NCI-H460 (cell line): ENCODE data around the gene KAT7. TPM values are rescaled to one million over a fixed set of nuclear protein-coding genes. Genes with fewer than 3 reads are reported as not detected.

Source experiments
- DNase-seq: peaks from one replicate; pipeline ENCODE4 v3.0.0-alpha.2; 2016; ENCODE audit warnings: low read depth; ENCODE audit errors: extremely low read depth
- total RNA-seq: library from RNA; depleted of rRNA; stranded (reverse); fragments of >200 nt; shearing (Covaris generic); gene quantifications from 2 replicates; pipeline ENCODE4 v1.2.3, GENCODE V29; 2014

Gene KAT7
- total RNA-seq, 1 experiment from 2014 or later: 36.5 TPM

DNA sequence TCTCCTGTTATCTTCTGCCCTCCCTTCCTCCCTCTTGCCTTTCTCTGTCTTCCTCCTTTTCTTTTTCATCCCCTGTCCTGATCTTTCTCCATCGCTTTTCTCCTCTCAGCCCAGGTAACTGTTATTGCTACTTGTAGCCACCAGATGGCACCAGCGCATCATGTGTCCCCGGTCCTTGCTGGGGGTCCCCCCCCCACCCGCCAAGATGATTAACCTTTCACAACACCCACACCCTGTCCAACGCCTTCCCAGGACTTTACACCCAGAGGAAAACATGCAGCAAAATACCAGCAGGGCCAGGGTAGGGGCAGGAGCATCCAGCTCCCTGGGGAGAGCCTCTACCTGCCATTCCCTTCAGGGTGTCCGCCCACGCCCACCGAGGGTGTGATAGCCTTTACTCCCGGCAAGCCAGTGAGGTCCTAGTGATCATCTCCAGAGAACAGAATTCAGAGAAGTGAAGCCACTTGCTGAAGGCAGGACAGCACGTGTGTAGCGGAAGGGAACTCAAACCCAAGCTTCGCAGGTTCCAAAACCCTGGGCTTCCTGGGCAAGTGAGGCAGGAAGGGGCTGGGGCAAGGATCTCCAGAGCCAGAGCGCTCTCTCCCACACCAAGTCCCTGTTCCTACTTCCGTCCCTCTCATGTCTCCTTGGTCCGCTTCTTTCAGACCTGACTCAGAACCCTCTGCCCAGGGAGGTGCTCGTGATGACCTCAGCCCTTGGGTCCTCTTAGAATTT is 72.8 kb downstream of the KAT7 start:
- peak; percentile 46 for DNase-seq

- DNase-seq: no peak
Observed at GRCh38 chr17:49862781-49863331, 74.4 kb downstream of the KAT7 start.

- no peak for DNase-seq
Observed at GRCh38 chr17:49866019-49866380, 77.5 kb downstream of the KAT7 start.

DNA sequence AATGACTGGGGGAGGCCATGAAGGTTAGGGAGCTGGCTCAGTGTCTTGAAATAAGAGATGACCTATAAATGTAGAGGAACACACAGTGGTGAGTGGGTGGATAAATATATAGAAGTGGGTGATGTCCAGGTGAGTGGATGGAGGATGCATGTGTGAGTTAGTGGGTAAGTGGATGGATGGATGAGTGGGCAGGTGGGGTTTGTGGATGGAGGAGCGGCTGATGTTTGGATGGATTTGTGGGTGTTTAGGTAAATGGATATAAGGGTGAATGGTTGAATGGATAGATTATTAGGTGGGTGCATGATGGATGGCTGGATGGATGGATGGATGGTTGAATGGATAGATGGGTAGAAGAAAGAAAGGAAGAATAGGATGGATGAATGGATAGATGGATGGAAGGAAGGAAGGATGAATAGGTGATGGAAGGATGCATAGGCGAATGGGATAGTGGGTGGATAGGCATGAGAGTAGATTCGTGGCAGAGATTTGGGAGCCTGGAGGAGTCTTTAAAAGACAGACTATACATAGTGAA is 78.5 kb downstream of the KAT7 start:
- DNase-seq: no peak

DNA sequence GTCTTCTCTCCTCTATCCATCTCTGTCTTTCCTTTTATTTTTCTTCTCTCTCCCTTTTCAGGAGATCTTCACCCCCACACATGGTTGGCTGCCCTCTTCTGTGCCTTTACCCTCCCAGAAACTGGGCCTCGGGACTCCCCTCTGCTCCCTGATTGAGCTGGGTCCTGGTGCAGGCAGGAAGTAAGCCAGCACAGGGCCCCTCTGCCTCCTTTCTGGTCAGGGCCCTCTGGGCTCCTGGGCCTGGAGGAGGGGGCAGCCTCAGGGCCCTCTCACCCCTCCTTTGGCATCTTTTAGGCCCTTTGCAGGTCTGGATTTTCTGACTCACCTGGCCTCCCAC is 80.5 kb downstream of the KAT7 start:
- no peak for DNase-seq

GRCh38 chr17:49870298-49870697 is 81.8 kb downstream of the KAT7 start:
- DNase-seq: no peak

GRCh38 chr17:49871211-49871610 is 82.7 kb downstream of the KAT7 start:
- no peak for DNase-seq

GRCh38 chr17:49872754-49873377 is 84.4 kb downstream of the KAT7 start:
- DNase-seq: no peak

DNA sequence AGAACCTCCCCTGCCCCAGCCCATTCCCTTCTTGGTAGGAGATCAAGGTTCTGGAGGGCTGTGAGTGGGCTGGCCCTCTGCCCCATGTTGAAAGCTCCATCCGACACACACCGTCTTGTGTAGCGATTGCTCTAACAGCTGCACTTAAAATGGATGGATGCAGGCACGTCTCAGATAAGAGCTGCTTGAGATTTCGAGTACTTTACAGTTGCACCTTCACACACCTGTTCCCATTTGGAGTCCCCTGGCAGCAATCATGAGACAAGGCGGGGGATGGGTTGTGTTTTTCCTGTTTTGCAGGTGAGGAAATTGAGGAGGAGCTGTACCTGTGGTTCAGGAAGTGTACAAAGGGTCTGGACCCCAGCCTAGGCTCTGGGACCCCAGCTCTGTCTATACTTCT is 85.0 kb downstream of the KAT7 start:
- no peak for DNase-seq

- no peak for DNase-seq
Observed at GRCh38 chr17:49873926-49874325, 85.4 kb downstream of the KAT7 start.

- no peak for DNase-seq
Observed at GRCh38 chr17:49874911-49875310, 86.4 kb downstream of the KAT7 start.

- no peak for DNase-seq
Observed at GRCh38 chr17:49875685-49876084, 87.2 kb downstream of the KAT7 start.

- DNase-seq: no peak
Observed at GRCh38 chr17:49878931-49879904, 90.7 kb downstream of the KAT7 start.

GRCh38 chr17:49880291-49881053 is 92.0 kb downstream of the KAT7 start:
- peak; percentile 56 for DNase-seq

DNA sequence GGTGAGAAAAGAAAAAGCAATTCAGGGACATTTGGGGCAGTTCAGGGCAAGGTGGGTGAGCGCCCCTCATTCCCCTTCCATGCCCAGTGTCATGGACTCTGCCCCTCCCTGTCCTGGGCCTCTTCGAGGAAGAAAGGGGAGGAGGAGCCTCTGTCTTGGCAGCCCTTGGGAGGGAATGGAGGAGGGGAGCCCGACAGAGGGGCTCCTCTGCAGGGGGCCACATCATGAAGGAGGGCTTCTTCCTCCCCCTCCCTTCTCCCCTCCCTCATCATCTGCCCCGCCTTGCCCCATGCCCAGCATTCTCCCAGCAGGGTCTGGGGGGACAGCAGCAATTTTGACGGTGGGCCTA is 92.5 kb downstream of the KAT7 start:
- DNase-seq: no peak

GRCh38 chr17:49882434-49882833 is 94.0 kb downstream of the KAT7 start:
- DNase-seq: no peak
